Activated CD8-positive, alpha-beta memory T cell treated with anti-CD3 and anti-CD28 coated beads for 4 hours (primary cell): Measurements from ENCODE around the gene EEPD1.
A peak's percentile ranks its signal among the peaks of the same experiment; 100 is the strongest.

Experiments used
- DNase-seq, 2 donors: peaks; one replicate each; pipeline ENCODE4 v3.0.0-alpha.2; 2020; ENCODE audit warnings: low read depth in 2 of 2

EEPD1 gene

DNA sequence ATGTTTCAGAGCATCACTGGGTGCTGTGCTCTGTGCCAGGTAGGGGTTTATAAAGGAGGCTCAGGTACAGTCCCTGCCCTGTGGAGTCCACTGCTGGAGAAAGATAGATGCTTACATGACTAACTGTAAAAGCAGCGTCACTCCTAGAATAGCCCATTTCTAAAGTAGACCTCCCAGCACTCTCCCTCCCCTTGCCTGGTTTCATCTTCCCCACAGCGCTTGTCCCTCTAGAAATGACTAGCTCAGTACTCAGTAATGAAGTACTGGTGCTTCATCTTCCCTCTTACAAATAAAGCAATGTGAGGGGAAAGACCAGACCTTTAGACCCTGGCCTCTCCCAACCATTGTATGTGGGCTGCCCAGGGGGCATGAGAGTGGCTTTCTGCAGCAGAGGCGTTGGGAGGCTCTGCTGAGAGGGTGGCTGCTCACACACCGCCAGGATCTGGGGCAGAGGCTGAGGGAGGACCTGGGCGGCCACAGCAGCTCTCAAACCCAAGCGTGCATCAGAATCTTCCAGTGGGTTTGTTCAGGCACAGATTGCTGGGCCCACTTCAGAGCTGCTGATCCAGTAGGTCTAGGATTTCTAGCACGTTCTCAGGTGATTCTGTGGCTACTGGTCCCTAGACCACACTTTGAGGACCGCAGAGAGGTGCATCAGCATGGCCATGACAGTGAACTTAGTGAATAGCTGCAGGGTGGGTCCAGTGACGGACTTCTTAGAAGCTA is 126.3 kb downstream of the EEPD1 start:
- no peak for DNase-seq

DNA sequence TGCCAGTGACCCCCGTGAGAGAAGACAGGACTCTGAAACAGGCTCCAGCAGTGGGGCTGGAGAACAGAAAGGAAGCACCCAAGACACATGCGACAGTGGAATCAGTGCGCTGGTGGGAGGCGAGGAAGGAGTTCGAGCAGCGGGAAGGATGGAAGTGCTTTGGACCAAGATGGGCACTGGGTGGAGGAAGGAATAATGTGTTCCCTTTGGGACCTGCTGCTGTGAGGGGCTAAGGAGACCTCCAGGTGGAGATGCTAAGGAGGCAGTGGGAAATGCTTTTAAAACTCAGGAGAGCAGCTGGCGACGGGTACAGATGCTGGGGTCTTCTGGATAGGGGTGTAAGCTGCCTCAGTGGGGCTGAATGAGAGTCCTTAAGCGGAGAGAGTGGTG is 126.9 kb downstream of the EEPD1 start:
- no peak for DNase-seq

DNA sequence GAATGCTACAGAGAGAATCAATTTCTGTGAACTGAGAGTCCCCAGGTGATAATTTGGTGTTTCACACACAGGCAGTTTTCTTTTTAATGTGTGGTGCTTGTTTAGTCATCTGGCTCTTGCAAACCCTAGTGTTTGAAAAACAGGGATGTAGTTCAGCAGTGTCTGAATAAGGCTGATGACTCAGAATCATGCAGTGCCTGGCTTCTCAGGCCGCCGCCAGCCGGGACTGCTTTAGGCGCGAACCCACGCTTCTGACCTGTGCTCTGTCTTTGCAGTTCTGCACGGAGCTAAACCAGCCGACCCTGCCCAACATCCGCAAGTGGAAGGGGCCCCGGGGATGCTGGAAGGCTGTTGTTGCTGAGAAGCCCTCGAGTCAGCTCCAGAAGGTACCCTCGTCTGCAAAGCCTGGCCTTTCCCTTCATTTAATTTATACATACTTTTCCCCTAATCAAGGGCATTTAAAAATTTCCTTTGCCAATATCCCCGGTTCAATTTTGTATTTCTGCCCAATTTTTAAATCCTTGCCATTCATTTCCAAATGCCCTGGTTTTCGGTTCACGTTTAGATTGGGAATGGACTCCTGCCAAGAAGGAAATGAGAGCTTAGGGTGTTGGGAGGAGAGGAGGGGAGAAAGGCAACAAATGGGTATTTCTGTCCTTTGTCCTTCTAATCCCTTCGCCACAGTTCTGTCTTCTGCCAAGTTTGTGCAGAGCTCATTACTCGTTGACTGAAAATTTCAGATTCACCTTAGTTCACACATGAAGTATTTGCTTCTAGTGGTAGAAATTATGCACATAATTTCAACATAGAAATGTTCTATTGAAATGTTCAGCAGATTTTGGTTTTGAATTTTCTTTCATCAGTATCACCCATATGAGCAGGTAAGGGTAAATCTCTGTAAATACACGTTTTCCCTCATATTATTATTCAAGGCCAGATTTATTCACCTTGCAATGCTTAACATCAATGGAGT is 128.1 kb downstream of the EEPD1 start:
- no peak for DNase-seq

DNA sequence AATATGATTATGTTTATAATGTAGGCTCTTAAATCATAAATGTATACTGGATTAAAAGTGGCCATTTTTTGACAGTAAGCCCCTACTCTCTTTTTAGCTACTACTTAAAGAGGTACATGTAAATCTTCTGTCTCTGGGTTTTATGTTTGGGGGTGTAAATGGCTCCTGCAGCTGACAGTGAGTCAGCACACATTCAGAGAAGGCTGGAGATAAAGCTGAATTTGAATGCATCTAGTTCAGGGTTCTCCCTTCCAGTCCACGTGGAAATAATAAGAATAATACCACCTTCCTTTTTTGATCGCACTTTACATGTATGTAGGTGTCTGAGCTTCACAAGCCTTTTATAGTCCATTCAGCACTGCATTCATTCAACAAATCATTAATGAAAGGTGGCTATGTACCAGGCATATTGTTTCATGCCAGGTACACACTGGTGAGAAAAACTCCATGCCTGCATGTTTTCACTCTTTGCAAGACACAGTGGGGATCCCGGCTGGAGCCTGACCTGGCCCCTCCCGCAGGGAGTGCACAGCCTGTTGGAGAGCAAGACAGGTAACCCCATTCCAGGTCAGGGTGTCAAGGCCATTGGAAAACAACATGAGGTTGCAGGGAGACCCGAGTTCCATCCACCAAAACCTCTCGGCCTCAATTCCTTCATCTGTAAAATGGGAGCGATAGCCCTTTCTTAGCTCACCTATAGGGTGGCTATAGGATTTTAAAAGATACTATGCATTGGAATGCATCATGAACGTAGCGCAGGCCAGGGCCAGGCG is 129.1 kb downstream of the EEPD1 start:
- no peak for DNase-seq

DNA sequence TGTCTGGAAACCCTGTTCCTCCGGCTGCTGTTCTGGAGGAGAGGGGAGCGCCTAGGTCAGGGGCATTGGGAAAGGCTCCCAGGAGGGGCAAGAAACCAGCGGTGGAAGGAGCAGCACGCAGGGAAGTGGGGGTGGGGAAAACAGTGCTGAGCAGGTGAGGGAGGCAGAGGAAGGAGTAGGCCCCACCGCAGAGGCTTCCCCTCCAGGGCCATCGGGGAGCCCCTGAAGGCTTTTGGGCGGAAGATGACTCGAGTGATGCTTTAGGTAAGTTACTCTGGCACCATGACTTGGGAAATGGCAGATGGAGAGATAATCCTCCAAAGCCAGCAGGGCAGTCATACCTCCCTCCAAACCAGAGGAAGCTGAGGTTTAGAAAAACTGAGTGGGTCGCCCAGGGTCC is 130.1 kb downstream of the EEPD1 start:
- no peak for DNase-seq

DNA sequence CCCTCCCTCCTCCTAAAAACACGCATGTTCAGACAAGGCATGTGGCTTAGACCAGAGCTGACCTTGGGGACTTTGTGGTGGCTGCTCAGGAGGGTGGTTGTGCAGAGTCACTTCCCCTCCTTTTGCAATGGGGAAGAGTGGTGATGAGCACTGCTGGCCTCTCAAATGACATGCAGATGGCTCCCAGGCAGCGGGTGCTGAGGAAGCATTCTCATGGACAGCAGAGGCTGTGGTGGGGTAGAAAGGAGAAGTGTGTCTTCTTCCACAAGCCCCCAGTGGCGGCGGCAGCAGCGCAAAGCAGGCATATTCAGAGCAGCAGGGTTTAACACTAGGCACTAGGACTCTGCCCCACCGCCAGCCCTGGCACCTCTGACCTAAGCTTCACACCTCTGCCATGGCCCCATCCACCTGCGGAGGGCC is 130.7 kb downstream of the EEPD1 start:
- no peak for DNase-seq

DNA sequence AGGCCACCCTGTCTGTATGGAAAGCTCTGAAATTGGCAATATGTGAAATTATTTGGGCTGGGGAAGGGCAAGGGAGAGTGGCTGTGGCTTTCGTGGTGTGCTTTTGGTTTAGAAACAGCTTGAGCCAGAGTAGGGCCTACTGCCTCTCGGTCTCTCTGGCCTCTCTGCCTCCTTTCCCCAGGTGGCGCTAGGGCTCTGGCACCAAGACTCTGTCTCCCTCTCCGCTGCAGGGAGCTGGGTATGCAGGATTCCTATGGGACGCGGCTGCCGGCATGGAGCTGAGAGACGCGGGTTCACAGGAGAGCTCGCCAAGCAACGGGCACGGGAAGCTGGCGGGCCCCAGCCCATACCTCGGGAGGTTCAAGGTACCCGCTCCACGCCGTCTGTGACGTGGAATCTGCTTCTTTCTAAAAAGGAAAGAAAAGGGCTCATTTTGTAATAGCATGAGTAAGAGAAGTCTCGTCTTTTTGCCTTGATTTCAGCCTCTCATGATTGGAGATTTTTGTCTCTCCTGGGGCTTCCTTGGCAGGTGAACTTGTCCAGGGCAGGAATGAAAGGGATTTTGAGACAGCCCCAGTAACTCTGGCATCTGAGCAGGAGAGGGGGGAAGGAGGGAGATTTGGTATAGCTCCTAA is 131.5 kb downstream of the EEPD1 start:
- DNase-seq: no peak

DNA sequence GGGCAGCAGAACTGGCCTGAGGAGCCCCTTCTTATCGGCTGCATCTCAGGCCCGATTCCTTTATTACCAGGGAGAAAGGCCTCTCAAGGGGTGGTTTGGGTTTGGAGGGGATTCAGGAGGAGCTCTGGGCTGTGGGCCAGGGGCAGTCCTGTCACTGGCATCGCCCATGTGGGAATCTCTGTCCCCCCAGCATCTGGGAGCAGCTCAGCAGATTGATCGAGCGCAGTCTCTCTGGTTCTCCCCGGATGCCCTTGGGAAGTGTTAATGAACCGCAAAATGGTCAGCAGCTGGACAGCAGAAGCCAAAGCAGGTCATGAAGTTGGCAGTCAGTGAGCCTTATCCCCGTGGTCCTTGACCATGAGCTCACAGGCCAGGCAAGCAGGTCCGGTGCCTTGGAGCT is 132.2 kb downstream of the EEPD1 start:
- no peak for DNase-seq

DNA sequence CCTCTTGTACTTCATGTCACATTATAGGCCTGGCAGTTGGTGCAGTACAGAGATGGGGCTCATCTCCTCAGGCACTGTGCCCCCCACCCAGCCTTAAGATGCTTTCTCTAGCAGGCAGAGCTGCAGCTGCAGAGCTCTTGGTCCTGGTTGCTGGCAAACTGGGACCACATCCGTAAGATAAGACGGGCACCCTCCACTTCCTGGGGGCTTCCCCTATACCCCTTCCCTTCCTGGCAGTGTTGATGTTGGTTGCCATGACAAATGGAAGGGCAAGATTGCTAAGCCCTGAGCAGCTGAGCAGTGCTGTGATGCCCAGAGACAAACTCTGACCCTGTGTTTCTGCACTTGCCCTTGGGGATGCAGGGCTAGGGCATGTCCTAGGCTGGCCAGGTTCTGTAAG is 133.2 kb downstream of the EEPD1 start:
- peak in 1 of 2 donors; percentile 31 for DNase-seq

DNA sequence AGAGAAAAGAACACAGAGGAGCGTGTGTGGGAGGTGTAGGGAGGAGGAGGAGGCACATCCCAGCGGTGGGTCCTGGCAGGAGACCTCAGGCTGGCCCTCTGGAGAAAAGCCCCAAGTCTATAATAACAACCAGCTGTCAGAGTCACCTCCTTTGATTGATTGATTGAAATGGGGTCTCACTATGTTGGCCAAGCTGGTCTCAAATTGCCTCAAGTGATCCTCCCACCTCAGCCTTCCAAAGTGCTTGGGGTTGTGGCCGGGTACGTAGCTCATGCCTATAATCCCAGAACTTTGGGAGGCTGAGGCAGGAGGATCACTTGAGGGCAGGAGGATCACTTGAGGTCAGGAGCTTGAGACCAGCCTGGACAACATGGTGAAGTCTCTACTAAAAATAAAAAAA is 133.6 kb downstream of the EEPD1 start:
- DNase-seq: no peak

DNA sequence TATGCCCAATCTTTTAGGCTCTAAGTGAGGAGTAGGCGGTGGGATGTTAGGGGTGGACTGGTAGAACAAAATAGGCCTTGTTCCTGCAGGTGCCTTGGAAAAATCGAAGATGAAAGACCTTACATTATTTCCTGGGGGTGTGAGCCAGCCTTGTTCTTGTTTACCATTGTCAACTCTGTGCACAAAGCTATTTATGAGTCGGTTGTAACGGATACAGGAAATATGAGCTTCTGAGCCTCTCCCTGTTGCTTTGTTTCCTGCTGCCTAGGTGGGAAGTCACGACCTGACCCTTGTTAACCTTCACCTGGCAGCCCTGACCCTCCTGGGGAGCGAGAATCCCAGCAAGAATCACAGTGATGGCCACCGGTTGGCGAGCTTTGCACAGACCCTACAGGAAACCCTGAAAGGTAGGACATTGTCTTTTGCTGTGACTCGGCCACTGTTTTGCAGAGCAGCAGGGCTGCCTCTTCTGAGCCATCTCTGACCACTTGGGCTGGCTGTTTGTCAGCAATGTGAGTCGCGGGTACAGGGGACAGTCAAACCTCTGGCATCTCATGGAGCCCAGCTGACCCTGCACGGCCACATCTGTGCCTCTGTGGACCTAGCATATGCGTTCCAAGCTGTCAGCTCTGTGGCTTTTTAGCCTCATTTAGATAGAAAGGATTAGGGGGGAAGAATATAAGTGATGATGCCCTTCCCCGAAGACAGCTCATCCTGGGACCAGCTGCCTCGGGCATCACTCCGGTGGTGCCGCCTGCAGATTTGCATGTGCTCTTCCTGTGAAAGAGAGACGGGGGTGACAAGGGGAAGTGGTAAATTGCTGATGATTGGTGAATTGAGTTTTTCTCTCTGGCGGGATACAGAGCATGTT is 134.6 kb downstream of the EEPD1 start:
- no peak for DNase-seq

DNA sequence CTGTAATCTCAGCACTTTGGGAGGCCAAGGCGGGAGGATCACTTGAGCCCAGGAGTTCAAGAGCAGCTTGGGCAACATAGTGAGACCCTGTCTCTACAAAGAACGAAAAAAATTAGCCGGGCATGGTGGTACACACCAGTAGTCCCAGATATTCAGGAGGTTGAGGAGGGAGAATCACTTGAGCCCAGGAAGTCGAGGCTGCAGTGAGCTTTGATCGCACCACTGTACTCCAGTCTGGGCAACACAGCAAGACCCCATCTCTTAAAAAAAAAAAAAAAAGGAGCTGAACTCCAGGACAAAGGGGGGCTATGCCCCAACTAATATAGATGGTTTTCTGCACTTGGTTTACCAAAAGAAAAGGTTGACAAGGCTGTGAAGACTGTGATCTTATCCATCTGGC is 135.4 kb downstream of the EEPD1 start:
- no peak for DNase-seq

DNA sequence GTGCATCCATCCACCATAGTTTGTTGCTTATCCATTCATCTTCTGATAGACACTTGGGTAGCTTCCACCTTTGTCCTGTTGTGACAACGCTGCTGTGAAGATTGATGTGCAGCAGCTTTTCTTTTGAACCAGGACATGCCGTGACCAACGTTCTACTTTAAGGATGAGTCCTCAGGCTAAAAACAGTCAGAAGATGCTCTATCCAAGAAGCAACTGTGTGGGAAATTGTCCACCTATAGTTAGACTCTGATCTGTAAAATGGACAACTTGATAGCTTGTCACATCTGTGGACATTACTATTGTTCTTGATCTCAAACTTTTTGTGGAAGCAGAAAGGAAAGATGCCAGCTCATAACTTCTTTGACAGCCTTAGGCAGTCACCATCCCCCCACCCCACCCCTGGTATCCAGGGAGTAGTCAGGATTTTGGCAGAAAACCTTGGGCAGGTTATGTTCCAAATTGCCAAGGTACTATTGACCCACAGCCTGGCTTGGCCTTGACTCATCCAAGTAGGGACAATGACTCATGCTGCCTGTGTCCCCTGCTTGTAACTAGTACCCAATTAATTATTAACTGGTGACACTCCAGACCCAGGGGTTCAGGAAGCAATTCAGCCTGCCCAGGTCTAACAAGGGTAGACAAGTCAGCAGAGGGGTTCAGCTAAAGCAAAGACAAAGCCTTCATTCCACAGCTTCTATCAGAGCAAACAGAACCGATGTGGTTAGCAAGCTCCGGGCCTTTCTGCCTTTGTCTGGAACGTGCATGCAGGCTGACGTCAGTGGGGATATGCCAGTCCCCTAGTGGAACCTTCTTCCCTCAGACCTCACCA is 137.0 kb downstream of the EEPD1 start:
- DNase-seq: no peak

DNA sequence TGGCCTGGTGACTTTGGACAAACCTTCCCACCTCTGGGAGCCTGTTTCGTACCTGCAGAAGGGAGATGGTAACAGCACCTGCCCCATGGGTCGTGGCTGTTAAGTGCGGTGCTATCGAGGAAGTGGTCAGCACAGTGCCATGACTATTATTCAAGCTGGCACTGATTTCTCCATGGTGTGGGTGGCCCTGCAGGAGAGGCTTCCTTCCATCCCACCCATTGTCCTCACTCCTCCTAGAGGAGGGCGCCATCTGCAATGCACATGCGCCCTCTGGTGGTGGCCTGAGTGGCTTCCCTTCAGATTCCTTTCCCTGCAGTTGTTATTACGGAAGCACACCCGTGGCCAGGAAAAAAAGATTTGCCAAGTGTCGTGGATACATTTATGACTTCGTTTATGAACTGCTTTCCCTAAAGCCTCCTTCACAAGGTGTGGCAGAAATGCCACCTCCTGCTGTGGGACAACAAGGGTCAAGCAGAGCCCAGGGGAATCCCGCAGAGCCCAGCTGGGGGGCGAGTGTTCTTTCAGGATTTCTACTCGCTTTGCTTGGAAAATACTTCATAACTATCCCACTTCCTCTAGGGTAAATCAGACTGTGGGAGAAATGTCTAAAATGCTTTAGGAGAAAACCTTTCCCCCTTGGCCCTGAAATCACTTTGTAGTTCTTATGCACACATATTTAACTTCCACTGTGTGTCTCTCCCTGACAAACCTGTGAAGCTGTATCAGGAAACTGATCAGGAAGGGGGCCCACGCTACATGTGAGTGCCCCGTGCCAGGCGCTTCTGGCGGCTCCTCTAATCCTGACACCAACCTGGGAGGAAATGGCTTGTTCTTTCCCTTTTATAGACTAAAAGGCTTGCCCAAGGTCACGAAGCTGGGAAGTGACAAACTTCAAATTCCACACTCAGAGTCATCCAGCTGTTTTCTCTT is 138.6 kb downstream of the EEPD1 start:
- peak; percentile 48 to 50 for DNase-seq

DNA sequence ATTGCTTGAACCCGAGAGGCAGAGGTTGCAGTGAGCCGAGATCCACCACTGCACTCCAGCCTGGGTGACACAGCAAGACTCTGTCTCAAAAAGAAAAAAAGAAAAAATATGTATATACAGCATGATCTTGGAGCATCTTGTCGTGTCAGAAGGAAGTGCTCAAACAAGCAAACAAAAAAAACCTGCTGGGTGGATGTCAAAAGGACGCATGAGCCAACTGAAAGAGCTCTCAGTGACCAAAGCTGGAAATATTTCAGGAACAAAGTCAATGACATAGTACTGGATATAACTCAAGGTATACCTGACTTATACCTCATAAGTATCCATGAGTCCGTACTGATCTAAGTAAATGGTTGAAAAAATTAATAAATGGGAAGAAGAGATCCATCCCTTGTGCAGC is 142.0 kb downstream of the EEPD1 start:
- DNase-seq: no peak

DNA sequence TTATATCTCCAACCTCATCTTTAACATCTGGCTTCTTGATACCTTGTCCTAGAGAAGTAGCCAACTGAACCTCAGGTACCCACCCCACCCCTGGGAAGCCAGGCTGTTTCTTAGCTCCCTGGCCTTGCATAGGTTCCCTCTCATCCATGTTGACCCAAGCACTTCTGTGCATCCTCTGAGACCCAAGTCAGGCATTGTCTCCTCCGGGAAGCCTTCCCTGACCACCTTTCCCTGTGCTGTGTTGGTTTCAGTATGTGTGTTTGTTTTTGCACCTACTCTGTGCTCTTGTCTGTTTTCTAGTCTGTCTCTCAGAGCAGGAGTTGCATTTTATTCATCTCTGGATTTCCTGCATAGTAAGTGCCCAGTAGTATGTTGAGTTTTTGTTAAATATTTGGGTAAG is 143.2 kb downstream of the EEPD1 start:
- no peak for DNase-seq

DNA sequence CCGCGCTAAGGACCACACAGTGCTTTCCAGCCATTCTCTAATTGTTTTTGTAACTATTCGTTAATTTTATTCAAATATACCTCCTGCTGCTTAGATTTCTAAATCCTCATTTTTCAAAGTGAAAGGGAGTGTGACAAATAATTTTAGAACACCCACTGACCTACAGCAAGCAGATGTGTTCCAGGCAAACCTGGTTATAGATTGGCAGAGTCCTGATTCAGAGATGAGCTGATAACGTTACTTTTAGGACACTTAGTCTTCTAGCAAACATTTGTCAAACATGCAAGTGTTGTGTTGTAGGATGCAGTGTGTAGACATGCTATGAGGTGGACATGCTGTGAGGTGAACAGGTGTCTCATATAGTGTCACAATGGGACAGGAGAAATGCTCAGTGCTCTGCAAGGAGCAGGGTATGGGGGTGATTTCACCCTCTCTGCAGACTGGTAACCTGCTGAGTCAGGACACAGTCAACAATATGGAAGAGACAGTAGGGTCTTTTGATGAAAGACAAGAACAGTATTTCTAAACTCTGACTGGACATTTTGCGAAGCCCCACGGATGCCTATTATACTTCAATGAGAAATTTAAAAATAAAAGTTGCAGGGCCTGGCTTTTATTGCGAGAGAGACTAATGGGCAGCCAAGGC is 144.4 kb downstream of the EEPD1 start:
- DNase-seq: no peak

DNA sequence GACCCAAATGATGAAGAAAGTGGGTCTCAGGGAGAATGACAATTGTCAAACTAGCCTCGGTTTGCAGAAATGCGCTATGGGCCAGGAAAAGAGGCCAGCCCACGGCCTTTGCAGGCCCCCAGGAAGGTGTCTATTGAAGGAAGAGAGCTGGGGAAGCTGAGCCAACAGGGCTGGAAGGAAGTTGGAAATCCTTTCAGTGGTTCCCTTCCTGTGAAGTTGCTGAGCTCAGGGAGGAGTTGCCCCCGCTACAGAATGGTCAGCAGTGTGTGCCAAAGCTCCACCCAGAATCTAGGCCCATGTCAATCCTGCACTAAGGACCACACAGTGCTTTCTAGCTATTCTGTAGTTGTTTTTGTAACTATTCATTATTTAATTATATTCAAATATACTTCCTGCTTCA is 145.1 kb downstream of the EEPD1 start:
- no peak for DNase-seq
